AG09319 (cell line): Measurements from ENCODE around the gene NEK11.

Experiments used
- DNase-seq: peaks from one replicate; pipeline ENCODE4 v3.0.0-alpha.2; 2010; ENCODE audit warnings: low read depth; ENCODE audit errors: extremely low read depth
- TF ChIP-seq, protein P1 (sequence below): IDR thresholded peaks from 2 replicates; pipeline ENCODE4 v1.5.1; 2011; ENCODE audit warnings: low read depth, mild to moderate bottlenecking, inconsistent platforms, low read length, moderate library complexity

The NEK11 gene

DNA sequence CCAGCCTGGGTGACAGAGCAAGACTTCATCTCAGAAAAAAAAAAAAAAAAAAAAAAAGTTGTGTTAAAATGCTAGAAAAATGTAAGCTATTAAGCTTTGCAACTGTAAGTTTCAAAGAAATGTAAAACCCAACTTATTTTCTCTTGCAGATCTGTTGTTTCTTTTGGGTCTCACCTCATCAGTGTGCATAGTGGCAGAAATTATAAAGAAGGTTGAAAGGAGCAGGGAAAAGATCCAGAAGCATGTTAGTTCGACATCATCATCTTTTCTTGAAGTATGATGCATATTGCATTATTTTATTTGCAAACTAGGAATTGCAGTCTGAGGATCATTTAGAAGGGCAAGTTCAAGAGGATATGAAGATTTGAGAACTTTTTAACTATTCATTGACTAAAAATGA is 25.6 kb upstream of the NEK11 start:
- no peak for DNase-seq
- TF ChIP-seq, protein P1, sequence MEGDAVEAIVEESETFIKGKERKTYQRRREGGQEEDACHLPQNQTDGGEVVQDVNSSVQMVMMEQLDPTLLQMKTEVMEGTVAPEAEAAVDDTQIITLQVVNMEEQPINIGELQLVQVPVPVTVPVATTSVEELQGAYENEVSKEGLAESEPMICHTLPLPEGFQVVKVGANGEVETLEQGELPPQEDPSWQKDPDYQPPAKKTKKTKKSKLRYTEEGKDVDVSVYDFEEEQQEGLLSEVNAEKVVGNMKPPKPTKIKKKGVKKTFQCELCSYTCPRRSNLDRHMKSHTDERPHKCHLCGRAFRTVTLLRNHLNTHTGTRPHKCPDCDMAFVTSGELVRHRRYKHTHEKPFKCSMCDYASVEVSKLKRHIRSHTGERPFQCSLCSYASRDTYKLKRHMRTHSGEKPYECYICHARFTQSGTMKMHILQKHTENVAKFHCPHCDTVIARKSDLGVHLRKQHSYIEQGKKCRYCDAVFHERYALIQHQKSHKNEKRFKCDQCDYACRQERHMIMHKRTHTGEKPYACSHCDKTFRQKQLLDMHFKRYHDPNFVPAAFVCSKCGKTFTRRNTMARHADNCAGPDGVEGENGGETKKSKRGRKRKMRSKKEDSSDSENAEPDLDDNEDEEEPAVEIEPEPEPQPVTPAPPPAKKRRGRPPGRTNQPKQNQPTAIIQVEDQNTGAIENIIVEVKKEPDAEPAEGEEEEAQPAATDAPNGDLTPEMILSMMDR, result no peak

DNA sequence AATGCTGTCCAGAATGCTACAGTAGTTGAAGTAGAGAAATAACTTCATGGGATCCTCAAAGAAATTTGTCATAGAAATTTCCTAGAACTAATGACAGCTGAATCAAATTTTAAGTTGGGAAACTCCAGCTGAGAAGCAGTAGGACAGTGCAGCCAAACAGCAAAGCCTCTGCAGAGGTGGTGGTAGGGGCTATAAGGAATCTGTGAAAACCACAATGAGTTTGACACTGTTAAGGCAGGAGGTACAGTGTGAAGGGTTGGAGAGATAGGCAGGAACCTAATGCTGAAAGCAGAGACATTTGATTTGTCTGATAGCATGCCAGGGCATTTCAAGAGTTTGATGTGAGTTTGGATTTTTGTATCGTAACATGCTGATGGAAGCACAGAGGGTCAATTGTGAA is 22.1 kb upstream of the NEK11 start:
- no peak for DNase-seq
- TF ChIP-seq, protein P1, result no peak

DNA sequence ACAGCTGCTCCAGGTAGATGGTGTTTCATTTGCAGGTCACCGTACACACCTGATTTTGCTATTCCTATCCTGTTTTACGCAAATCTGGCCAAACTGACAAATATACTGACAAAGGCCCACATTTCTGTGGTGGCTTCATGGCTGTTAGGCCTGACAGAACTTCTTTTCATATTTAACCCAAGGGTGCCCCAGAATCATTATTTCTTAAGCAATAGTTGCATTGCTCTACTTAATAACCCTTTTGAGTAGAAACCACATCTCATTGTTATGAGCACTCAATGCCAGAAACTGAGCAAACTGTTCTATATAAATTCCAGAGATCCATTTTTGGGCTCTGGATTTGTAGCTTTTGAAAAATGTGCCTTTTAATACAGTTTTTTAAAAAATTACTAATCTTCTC is 19.4 kb upstream of the NEK11 start:
- TF ChIP-seq, protein P1, result no peak
- DNase-seq, result no peak

DNA sequence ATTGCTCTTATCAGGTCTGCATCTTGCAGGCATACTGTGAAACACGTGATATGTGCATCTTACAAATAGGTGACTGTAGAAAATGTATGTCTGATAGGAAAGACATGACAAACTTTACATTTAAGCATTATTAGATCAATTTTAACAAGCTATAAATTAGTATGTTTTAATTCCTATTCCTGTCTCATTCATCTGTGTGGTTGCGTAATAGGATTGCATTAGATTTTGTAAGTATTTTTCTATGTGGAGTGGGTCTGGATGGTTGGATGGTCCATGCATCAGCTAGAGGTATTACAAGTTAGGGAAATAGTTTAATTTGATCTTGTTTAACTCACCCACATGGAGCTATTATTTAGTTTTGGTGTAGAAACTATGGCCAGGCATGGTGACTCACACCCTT is 18.9 kb upstream of the NEK11 start:
- no peak for DNase-seq
- TF ChIP-seq, protein P1, result no peak

DNA sequence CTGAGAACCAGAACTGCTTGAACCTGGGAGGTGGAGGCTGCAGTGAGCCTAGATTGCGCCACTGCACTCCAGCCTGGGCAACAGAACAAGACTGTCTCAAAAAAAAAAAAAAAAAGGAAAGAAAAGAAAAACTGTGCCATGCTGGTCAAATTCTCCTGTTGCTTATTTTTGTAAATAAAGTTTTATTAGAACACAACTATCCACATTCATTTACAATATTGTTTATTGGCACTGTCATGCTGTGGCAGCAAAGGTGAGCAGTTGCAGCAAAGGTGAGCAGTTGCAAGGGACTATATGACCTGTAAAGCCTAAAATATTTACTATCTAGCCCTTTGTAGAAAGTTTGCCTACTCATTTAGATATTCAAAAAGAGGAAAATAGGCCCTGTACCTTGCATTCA is 18.4 kb upstream of the NEK11 start:
- TF ChIP-seq, protein P1, result no peak
- DNase-seq, result no peak

DNA sequence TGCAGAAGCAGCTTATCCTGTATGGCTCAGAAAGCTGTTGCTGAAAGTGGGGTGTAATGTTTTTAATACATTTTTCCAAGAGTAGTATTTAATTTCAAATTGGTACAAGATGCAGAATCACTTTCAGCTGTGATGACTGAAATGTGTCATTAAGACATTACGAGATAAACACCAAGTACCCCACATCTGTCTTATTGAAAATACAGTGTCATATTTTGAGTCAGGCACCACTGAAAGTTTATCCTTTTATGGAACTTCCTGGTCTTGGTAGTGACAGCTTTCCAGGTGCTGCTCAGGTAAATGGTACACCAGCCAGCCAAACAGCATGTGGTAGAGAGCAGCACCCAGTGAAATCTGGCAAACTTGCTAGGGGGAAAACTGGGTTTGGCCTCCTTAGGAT is 17.0 kb upstream of the NEK11 start:
- TF ChIP-seq, protein P1, result no peak
- no peak for DNase-seq

DNA sequence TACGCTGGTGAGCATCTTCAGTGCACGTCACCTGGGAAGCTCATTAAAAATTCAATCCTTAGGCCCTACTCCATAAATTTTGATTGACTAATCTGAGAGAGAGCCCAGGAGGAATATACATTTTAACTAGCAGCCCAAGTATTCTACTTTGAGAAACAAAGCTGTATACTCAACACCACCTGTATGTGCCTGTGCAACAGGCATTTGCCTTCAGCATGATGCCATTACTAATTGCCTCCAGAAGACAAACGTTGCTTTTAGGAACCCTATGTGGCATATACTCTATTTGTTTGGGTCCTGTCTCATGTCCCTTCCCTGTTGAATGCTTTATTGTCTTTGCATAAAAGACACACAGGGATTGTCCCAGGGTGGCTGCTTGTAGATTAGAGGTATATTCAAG is 7.7 kb upstream of the NEK11 start:
- no peak for DNase-seq
- TF ChIP-seq, protein P1, result no peak
